Neural cell (in vitro differentiated cells): Measurements from ENCODE around the gene TMEM81. TPM values are rescaled to one million over a fixed set of nuclear protein-coding genes. Genes with fewer than 3 reads are reported as not detected.

Experiments used
- H2AFZ ChIP-seq: fragments of 200-600, 300-800 bp; sonication (generic), shearing (Covaris generic); 2 replicates; pipeline ENCODE4 v1.6.0; 2014; ENCODE audit warnings: low read depth, mild to moderate bottlenecking, antibody characterized with exemption, low read length, moderate library complexity
- H3F3A ChIP-seq: fragments of 200-600 bp; shearing (Covaris generic); 2 replicates; pipeline ENCODE4 v1.6.1; 2016; ENCODE audit warnings: mild to moderate bottlenecking, moderate library complexity, mixed read lengths, antibody characterized with exemption, low read length; ENCODE audit not compliant: insufficient read depth, poor library complexity, severe bottlenecking
- H3K27ac ChIP-seq: fragments of 200-600, 300-800 bp; sonication (generic), shearing (Covaris generic); 2 replicates; pipeline ENCODE4 v1.5.1; 2014; ENCODE audit warnings: mild to moderate bottlenecking, low read length, moderate library complexity
- H3K27me3 ChIP-seq: fragments of 300-800, 200-600 bp; sonication (generic), shearing (Covaris generic); 2 replicates; pipeline ENCODE4 v1.6.0; 2014; ENCODE audit warnings: mild to moderate bottlenecking, low read depth, low read length, moderate library complexity; ENCODE audit not compliant: insufficient read depth
- H3K36me3 ChIP-seq: fragments of 300-800, 200-600 bp; sonication (generic), shearing (Covaris generic); 2 replicates; pipeline ENCODE4 v1.5.1; 2014; ENCODE audit warnings: mild to moderate bottlenecking, antibody characterized with exemption, low read length, moderate library complexity; ENCODE audit not compliant: insufficient read depth
- H3K4me2 ChIP-seq: fragments of 300-800, 200-600 bp; sonication (generic), shearing (Covaris generic); 2 replicates; pipeline ENCODE4 v1.6.0; 2014; ENCODE audit warnings: mild to moderate bottlenecking, low read length
- H3K4me3 ChIP-seq: fragments of 300-800, 200-600 bp; sonication (generic), shearing (Covaris generic); 2 replicates; pipeline ENCODE4 v1.5.1; 2014; ENCODE audit warnings: mild to moderate bottlenecking, low read length, moderate library complexity
- H3K79me2 ChIP-seq: fragments of 200-600 bp; shearing (Covaris generic); replicated peaks from 2 replicates; pipeline ENCODE4 v1.6.0; 2014; ENCODE audit warnings: mild to moderate bottlenecking, low read length, moderate library complexity; ENCODE audit not compliant: insufficient read depth
- H3K9ac ChIP-seq: fragments of 300-800, 200-600 bp; sonication (generic), shearing (Covaris generic); 2 replicates; pipeline ENCODE4 v1.6.1; 2016; ENCODE audit warnings: mild to moderate bottlenecking, low read length, mixed read lengths
- H3K9me2 ChIP-seq: fragments of 200-600 bp; shearing (Covaris generic); 2 replicates; pipeline ENCODE4 v1.6.1; 2016; ENCODE audit warnings: mild to moderate bottlenecking, low read length, mixed read lengths; ENCODE audit not compliant: insufficient read depth
- H3K9me3 ChIP-seq: fragments of 200-600, 300-800 bp; sonication (generic), shearing (Covaris generic); 2 replicates; pipeline ENCODE4 v1.6.1; 2016; ENCODE audit warnings: mild to moderate bottlenecking, mixed run types, low read length, moderate library complexity, mixed read lengths
- H4K20me1 ChIP-seq: fragments of 200-600 bp; shearing (Covaris generic); 2 replicates; pipeline ENCODE4 v1.6.1; 2016; ENCODE audit warnings: mild to moderate bottlenecking, mixed run types; ENCODE audit not compliant: insufficient read depth
- EP300 ChIP-seq: fragments of 450-650 bp; conservative IDR thresholded peaks from 2 replicates; pipeline ENCODE4 v1.6.1; 2014; ENCODE audit warnings: antibody characterized with exemption, mild to moderate bottlenecking, moderate library complexity; ENCODE audit not compliant: poor library complexity, severe bottlenecking
- EZH2 ChIP-seq: fragments of 200-600, 300-800 bp; shearing (Covaris generic), sonication (generic); IDR thresholded peaks from 2 replicates; pipeline ENCODE4 v1.6.1; 2014; ENCODE audit warnings: antibody characterized with exemption, low read length, borderline replicate concordance, mild to moderate bottlenecking; ENCODE audit not compliant: insufficient read depth, poor library complexity, severe bottlenecking
- MXI1 ChIP-seq: fragments of 450-650 bp; conservative IDR thresholded peaks from 2 replicates; pipeline ENCODE4 v1.6.1; 2014; ENCODE audit warnings: antibody characterized with exemption, mild to moderate bottlenecking; ENCODE audit not compliant: poor library complexity, severe bottlenecking
- POLR2AphosphoS5 ChIP-seq: IDR thresholded peaks from 2 replicates; pipeline ENCODE4 v1.6.1; 2012
- RAD21 ChIP-seq: fragments of 450-650 bp; conservative IDR thresholded peaks from 2 replicates; pipeline ENCODE4 v1.6.1; 2014; ENCODE audit warnings: antibody characterized with exemption, mild to moderate bottlenecking, moderate library complexity
- SMC3 ChIP-seq: fragments of 450-650 bp; conservative IDR thresholded peaks from 2 replicates; pipeline ENCODE4 v1.6.1; 2014; ENCODE audit warnings: antibody characterized with exemption, mild to moderate bottlenecking, moderate library complexity; ENCODE audit not compliant: poor library complexity
- TAF1 ChIP-seq: IDR thresholded peaks from 2 replicates; pipeline ENCODE4 v1.6.1; 2012; ENCODE audit warnings: low read depth
- polyA plus RNA-seq: library from polyadenylated mRNA; depleted of rRNA; stranded (reverse); fragments of >200 nt; gene quantifications from 2 replicates; pipeline ENCODE4 v1.2.3, GENCODE V29; 2014
- TF ChIP-seq, protein P1 (sequence below): fragments of 450-650 bp; IDR thresholded peaks from 2 replicates; pipeline ENCODE4 v1.5.1; 2014; ENCODE audit warnings: antibody characterized with exemption, mild to moderate bottlenecking, moderate library complexity; ENCODE audit not compliant: poor library complexity, severe bottlenecking
- TF ChIP-seq, protein P2 (sequence below): IDR thresholded peaks from 2 replicates; pipeline ENCODE4 v1.6.1; 2012; ENCODE audit warnings: borderline replicate concordance

Gene TMEM81
- polyA plus RNA-seq, 1 donor from 2014 or later = 10.1 TPM

- Histone ChIP-seq H3K9me3 (no peaks in the 10 kb centered on the region), H3K4me2 (no peak overlapping the region), H3K79me2 (no peaks in the 10 kb centered on the region), H3K9ac (no peak overlapping the region), H4K20me1 (no peaks in the 10 kb centered on the region), H3F3A (no peaks in the 10 kb centered on the region), H3K27ac (no peak overlapping the region), H3K27me3 (no peaks in the 10 kb centered on the region), H3K9me2 (no peaks in the 10 kb centered on the region), H2AFZ (no peak overlapping the region), H3K36me3 (peaks cover 11% of the 10 kb centered on the region), H3K4me3 (no peak overlapping the region)
- TF ChIP-seq, protein P1, sequence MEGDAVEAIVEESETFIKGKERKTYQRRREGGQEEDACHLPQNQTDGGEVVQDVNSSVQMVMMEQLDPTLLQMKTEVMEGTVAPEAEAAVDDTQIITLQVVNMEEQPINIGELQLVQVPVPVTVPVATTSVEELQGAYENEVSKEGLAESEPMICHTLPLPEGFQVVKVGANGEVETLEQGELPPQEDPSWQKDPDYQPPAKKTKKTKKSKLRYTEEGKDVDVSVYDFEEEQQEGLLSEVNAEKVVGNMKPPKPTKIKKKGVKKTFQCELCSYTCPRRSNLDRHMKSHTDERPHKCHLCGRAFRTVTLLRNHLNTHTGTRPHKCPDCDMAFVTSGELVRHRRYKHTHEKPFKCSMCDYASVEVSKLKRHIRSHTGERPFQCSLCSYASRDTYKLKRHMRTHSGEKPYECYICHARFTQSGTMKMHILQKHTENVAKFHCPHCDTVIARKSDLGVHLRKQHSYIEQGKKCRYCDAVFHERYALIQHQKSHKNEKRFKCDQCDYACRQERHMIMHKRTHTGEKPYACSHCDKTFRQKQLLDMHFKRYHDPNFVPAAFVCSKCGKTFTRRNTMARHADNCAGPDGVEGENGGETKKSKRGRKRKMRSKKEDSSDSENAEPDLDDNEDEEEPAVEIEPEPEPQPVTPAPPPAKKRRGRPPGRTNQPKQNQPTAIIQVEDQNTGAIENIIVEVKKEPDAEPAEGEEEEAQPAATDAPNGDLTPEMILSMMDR = no peak
- TF ChIP-seq TAF1 (no peak), SMC3 (no peak), MXI1 (no peak)
- TF ChIP-seq, protein P2, sequence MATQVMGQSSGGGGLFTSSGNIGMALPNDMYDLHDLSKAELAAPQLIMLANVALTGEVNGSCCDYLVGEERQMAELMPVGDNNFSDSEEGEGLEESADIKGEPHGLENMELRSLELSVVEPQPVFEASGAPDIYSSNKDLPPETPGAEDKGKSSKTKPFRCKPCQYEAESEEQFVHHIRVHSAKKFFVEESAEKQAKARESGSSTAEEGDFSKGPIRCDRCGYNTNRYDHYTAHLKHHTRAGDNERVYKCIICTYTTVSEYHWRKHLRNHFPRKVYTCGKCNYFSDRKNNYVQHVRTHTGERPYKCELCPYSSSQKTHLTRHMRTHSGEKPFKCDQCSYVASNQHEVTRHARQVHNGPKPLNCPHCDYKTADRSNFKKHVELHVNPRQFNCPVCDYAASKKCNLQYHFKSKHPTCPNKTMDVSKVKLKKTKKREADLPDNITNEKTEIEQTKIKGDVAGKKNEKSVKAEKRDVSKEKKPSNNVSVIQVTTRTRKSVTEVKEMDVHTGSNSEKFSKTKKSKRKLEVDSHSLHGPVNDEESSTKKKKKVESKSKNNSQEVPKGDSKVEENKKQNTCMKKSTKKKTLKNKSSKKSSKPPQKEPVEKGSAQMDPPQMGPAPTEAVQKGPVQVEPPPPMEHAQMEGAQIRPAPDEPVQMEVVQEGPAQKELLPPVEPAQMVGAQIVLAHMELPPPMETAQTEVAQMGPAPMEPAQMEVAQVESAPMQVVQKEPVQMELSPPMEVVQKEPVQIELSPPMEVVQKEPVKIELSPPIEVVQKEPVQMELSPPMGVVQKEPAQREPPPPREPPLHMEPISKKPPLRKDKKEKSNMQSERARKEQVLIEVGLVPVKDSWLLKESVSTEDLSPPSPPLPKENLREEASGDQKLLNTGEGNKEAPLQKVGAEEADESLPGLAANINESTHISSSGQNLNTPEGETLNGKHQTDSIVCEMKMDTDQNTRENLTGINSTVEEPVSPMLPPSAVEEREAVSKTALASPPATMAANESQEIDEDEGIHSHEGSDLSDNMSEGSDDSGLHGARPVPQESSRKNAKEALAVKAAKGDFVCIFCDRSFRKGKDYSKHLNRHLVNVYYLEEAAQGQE = no peak
These were observed 4.1 kb upstream of the TMEM81 start for GRCh38 chr1:205088341-205088740.

DNA sequence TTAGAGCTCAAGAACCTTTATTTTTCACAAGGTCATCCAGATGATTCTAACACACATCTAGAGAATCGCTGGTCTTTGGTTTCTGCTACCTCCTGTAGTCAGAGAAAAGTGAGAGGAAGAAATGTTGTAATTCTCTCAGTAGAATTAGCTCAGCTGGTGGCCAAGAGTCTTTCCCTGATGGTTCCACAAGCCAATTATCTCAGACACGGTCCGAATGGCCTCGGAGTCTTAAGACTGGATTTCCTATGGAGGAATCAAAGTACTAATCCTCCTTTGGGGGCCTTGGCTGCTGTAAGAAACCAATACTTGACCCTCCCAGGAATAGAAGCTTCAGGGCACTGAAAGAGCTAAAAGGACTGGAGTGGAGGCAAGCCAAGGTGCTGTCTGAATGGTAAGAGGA is 1.8 kb downstream of the TMEM81 start:
- peak overlapping the region; percentile 18 for H3K27ac ChIP-seq
- no peaks in the 10 kb centered on the region for H3K79me2 ChIP-seq
- H3K9me2 ChIP-seq = no peaks in the 10 kb centered on the region
- H3K9me3 ChIP-seq = no peaks in the 10 kb centered on the region
- H3K27me3 ChIP-seq = no peaks in the 10 kb centered on the region
- peaks cover 7% of the 10 kb centered on the region for H3K36me3 ChIP-seq
- H3K4me2 ChIP-seq = no peak overlapping the region
- H3K4me3 ChIP-seq = no peak overlapping the region
- TF ChIP-seq POLR2AphosphoS5 (no peak), RAD21 (no peak), TAF1 (no peak), SMC3 (no peak), EZH2 (no peak), EP300 (no peak), MXI1 (no peak)
- TF ChIP-seq, protein P1 = no peak
- TF ChIP-seq, protein P2 = no peak
- no peak overlapping the region for H3K9ac ChIP-seq
- no peaks in the 10 kb centered on the region for H4K20me1 ChIP-seq
- no peaks in the 10 kb centered on the region for H3F3A ChIP-seq
- no peak overlapping the region for H2AFZ ChIP-seq
